Spleen (tissue), 11 donors: ENCODE data around the gene PIK3R6. TPM values are rescaled to one million over a fixed set of nuclear protein-coding genes. Genes with fewer than 3 reads are reported as not detected.
A peak's percentile ranks its signal among the peaks of the same experiment; 100 is the strongest.

Experiments
- DNase-seq: peaks from one replicate; pipeline ENCODE4 v3.0.0-alpha.2; 2020
- H3K27ac ChIP-seq, 8 donors: fragments of 200-600 bp; sonication (generic) in 7 of 8; 1 replicate in 4 of 8; 2 replicates in 4 of 8; pipeline versions ENCODE4 v1.5.0 to v1.8.0; 2016 to 2021; ENCODE audit warnings: inconsistent platforms in 4 of 8, mild to moderate bottlenecking in 4 of 8, moderate library complexity in 1 of 8
- H3K27me3 ChIP-seq, 7 donors: fragments of 200-600 bp; sonication (generic) in 6 of 7; replicated peaks in 1 of 7; 1 replicate in 4 of 7; 2 replicates in 3 of 7; pipeline versions ENCODE4 v1.5.0 to v1.8.0; 2016 to 2021; ENCODE audit warnings: inconsistent platforms in 3 of 7, mild to moderate bottlenecking in 1 of 7
- H3K36me3 ChIP-seq, 6 donors: fragments of 200-600 bp; sonication (generic) in 5 of 6; 1 replicate in 4 of 6; 2 replicates in 2 of 6; pipeline versions ENCODE4 v1.5.0 to v1.8.0; 2016 to 2021; ENCODE audit warnings: inconsistent platforms in 2 of 6
- H3K4me1 ChIP-seq, 6 donors: fragments of 200-600 bp; sonication (generic) in 5 of 6; 1 replicate in 3 of 6; 2 replicates in 3 of 6; pipeline versions ENCODE4 v1.5.0 to v1.8.0; 2016 to 2021; ENCODE audit warnings: inconsistent platforms in 3 of 6
- H3K4me3 ChIP-seq, 8 donors: fragments of 200-600 bp; sonication (generic) in 7 of 8; 1 replicate in 4 of 8; 2 replicates in 4 of 8; pipeline versions ENCODE4 v1.5.0 to v1.8.0; 2016 to 2021; ENCODE audit warnings: inconsistent platforms in 4 of 8, mild to moderate bottlenecking in 4 of 8, moderate library complexity in 2 of 8
- H3K9me3 ChIP-seq, 8 donors: fragments of 200-600 bp; sonication (generic) in 7 of 8; 1 replicate in 4 of 8; 2 replicates in 4 of 8; pipeline versions ENCODE4 v1.5.0 to v1.8.0; 2016 to 2021; ENCODE audit warnings: inconsistent platforms in 4 of 8
- POLR2A ChIP-seq, 3 donors: fragments of 450-650 bp; IDR thresholded peaks; one replicate each; pipeline ENCODE4 v1.5.1; 2017; ENCODE audit warnings: antibody characterized with exemption in 3 of 3, mild to moderate bottlenecking in 1 of 3
- POLR2AphosphoS5 ChIP-seq, 3 donors: sonication (generic); formaldehyde crosslinking; IDR thresholded peaks; one replicate each; pipeline ENCODE4 v1.5.1; 2017; ENCODE audit warnings: antibody characterized with exemption in 3 of 3
- WGBS, 5 donors: extraction: QIAGEN DNeasy Blood & Tissue Kit in 3 of 5; methylation state at CpG; one replicate each; pipeline versions ENCODE4 v1.1.5 to v1.1.7; 2013 to 2018; 5-methylcytosine and 5-hydroxymethylcytosine counted together
- intact Hi-C: fragments of 100-400 bp; cut with DNase I; formaldehyde crosslinking; loops from one replicate; pipeline ENCODE4 v1.15.0; 2023; ENCODE audit warnings: low total_unique reads
- polyA plus RNA-seq, 3 donors: library from polyadenylated mRNA; stranded (reverse); fragments of 200-250 nt; gene quantifications; one replicate each; pipeline ENCODE4 v1.2.1, GENCODE V29; 2013
- total RNA-seq, 7 donors: library from RNA; depleted of rRNA in 3 of 7; stranded (reverse); fragments of >200 nt in 3 of 7; fragmentation: NEBNext Ultra II Directional in 4 of 7; extraction: Animal tissue kit (Norgen Biotek cat#: 25700) in 4 of 7; gene quantifications; one replicate each; pipeline versions ENCODE4 v1.1.0 to v1.2.1, GENCODE V29; 2016 to 2021
- TF ChIP-seq, protein P1 (sequence below), 11 experiments: fragments of 200-600 bp in 7 of 11; fragments of 450-650 bp in 4 of 11; sonication (generic) in 4 of 11; IDR thresholded peaks in 8 of 11; conservative IDR thresholded peaks in 3 of 11; 1 replicate in 7 of 11; 2 replicates in 4 of 11; pipeline versions ENCODE4 v1.4.0 to v1.8.0; 2016 to 2021; ENCODE audit warnings: antibody characterized with exemption in 11 of 11, inconsistent platforms in 4 of 11, mild to moderate bottlenecking in 1 of 11
- donor health status: healthy with polysubstance abuse.
- donor health status: DM: no; HTN: no; CAD: no; lungs with moderate emphysema.
- donor health status: DM: no; HTN: no; CAD: no.
- donor health status: Bipolar disorder and iron deficiency.
- donor health status: healthy.
- donor health status: DM: no; HTN: no; CAD: no.
- donor health status: DM: yes; HTN: yes; CAD: no.

PIK3R6 gene
- total and polyA plus RNA-seq, 10 donors, result 1.3 to 9.6 (median 6.5) TPM

DNA sequence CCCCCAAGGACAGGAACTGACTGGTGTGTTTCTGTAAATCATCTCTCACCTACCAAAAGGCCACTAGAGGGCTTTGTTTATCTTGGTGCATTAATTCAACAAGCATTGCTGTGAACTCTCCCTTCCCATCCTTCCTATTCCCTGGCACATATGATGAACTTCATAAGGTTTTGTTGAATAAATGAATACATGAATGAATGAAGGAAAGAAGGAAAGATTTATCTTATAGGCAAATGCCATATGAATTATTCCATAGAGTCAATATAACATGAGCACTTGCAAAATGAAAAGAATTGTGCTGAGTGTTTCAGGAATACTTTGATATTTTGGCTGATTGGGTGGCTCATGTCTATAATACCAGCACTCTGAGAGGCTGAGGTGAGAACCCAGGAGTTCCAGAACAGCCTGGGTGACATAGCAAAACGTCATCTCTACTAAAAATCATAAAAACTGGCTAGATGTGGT lies 113.5 kb downstream of the PIK3R6 start:
- WGBS, 5 donors, result 36 to 55% (median 41%) methylated on average over 1 of the region's 1 CpG
- Histone ChIP-seq H3K36me3 (no peaks in the 10 kb centered on the region), H3K27me3 (peaks cover 0 to 49% (median 0%) of the 10 kb centered on the region in 7 donors), H3K9me3 (no peaks in the 10 kb centered on the region), H3K4me1 (no peaks in the 10 kb centered on the region), H3K4me3 (no peak overlapping the region), H3K27ac (no peak overlapping the region)
- TF ChIP-seq, protein P1, sequence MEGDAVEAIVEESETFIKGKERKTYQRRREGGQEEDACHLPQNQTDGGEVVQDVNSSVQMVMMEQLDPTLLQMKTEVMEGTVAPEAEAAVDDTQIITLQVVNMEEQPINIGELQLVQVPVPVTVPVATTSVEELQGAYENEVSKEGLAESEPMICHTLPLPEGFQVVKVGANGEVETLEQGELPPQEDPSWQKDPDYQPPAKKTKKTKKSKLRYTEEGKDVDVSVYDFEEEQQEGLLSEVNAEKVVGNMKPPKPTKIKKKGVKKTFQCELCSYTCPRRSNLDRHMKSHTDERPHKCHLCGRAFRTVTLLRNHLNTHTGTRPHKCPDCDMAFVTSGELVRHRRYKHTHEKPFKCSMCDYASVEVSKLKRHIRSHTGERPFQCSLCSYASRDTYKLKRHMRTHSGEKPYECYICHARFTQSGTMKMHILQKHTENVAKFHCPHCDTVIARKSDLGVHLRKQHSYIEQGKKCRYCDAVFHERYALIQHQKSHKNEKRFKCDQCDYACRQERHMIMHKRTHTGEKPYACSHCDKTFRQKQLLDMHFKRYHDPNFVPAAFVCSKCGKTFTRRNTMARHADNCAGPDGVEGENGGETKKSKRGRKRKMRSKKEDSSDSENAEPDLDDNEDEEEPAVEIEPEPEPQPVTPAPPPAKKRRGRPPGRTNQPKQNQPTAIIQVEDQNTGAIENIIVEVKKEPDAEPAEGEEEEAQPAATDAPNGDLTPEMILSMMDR (IDR thresholded peaks at IDR 0.05 in 8 of 11, conservative IDR thresholded peaks at IDR 0.05 in 3 of 11), result peak in 6 of 11 experiments; percentile 14 to 36 (median 26)
- TF ChIP-seq POLR2AphosphoS5 (IDR thresholded peaks at IDR 0.05), result no peak
- no peak for DNase-seq
- intact Hi-C loops, result no loop called here

DNA sequence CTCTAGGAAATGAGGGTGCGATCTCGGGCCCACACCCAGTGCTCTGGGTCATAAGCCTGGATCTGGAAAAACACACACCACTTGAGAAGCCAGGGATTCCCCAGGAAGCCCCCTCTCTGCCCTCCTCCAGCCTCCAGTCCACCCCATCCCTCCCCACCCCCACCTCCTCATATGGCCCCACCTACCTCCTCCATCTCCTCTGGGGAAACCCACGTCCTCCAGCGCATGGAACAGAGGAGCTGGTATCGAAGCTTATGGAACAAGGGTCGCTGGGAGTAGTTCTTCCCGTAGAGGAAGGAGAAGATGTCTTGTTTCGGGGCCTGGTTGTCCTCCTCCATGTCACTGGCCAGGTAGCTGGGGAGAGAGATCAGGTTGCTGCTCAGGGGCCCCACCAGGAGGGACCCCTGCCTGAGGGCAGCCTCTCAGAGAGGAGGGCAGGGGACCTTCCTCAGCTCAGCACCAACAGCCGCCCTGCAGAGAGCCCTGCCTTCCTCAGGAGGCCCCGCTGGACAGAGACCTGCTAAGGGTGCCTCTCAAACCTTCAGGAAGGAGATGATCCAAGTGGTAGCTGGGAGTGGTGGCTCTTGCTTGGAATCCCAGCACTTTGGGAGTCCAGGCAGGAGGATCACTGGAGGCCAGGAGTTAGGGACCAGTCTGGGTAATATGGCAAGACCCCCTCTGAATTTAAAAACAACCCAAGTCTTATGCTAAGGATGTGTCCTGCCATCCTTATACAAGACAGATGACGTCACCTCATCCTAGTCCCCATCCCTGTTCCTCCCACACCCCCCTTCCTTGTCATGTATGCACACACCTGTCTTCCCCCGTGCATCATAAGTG lies 114.1 kb downstream of the PIK3R6 start:
- intact Hi-C loops, result no loop called here
- H3K36me3 ChIP-seq, result no peaks in the 10 kb centered on the region
- WGBS, 5 donors, result 77 to 83% (median 81%) methylated on average over 11 to 12 of the region's 12 CpGs
- no peak overlapping the region for H3K4me3 ChIP-seq
- no peak overlapping the region for H3K27ac ChIP-seq
- H3K27me3 ChIP-seq, result peaks cover 0 to 49% (median 0%) of the 10 kb centered on the region in 7 donors
- H3K9me3 ChIP-seq, result no peaks in the 10 kb centered on the region
- H3K4me1 ChIP-seq, result no peaks in the 10 kb centered on the region
- DNase-seq, result no peak
- TF ChIP-seq, protein P1 (IDR thresholded peaks at IDR 0.05 in 8 of 11, conservative IDR thresholded peaks at IDR 0.05 in 3 of 11), result no peak
- TF ChIP-seq POLR2AphosphoS5 (IDR thresholded peaks at IDR 0.05), result no peak
- TF ChIP-seq POLR2A (IDR thresholded peaks at IDR 0.05), result no peak

Other genes starting within 250 kb of the PIK3R6 start
- 10 to 100 TPM in 1 of 7 donors, 1 to 10 TPM in 6; 3.0 to 14.4 (median 8.2) TPM for gene MYH10, start 236.9 kb downstream of the PIK3R6 start, total RNA-seq
- 1 to 10 TPM; 1.0 to 2.2 (median 1.8) TPM for gene MYH10, start 236.9 kb downstream of the PIK3R6 start, polyA plus RNA-seq
- gene CCDC42, start 122.8 kb downstream of the PIK3R6 start, total RNA-seq, result under 1 TPM in 1 of 7 donors, not detected in 6; 0.60 TPM
- gene CCDC42, start 122.8 kb downstream of the PIK3R6 start, polyA plus RNA-seq, result under 1 TPM; 0.10 to 0.33 (median 0.11) TPM
- not detected for gene SPDYE4, start 109.1 kb downstream of the PIK3R6 start, total RNA-seq
- gene SPDYE4, start 109.1 kb downstream of the PIK3R6 start, polyA plus RNA-seq, result not detected
- 1 to 10 TPM in 1 of 7 donors, under 1 TPM in 6; 0.32 to 1.0 (median 0.40) TPM for gene MFSD6L, start 68.3 kb downstream of the PIK3R6 start, total RNA-seq
- gene MFSD6L, start 68.3 kb downstream of the PIK3R6 start, polyA plus RNA-seq, result under 1 TPM; 0.12 to 0.15 (median 0.13) TPM
- 100 to 1,000 TPM in 1 of 7 donors, 10 to 100 TPM in 6; 46.1 to 110 (median 79.1) TPM for gene PIK3R5, start 98.0 kb upstream of the PIK3R6 start, total RNA-seq
- gene PIK3R5, start 98.0 kb upstream of the PIK3R6 start, polyA plus RNA-seq, result 10 to 100 TPM in 2 of 3 donors, 1 to 10 TPM in 1; 8.5 to 18.2 (median 12.3) TPM
- gene NTN1, start 153.8 kb upstream of the PIK3R6 start, total RNA-seq, result under 1 TPM in 5 of 7 donors, not detected in 2; 0.17 to 0.43 (median 0.23) TPM
- under 1 TPM; 0.07 to 0.38 (median 0.14) TPM for gene NTN1, start 153.8 kb upstream of the PIK3R6 start, polyA plus RNA-seq